NCI-H2081 (cell line): ENCODE measurements around the gene P2RY11.

Experiments used
- DNase-seq, 2 experiments: peaks; one replicate each; lab custom pipeline; 2025; lab: John Stamatoyannopoulos, UW

The P2RY11 gene, protein sequence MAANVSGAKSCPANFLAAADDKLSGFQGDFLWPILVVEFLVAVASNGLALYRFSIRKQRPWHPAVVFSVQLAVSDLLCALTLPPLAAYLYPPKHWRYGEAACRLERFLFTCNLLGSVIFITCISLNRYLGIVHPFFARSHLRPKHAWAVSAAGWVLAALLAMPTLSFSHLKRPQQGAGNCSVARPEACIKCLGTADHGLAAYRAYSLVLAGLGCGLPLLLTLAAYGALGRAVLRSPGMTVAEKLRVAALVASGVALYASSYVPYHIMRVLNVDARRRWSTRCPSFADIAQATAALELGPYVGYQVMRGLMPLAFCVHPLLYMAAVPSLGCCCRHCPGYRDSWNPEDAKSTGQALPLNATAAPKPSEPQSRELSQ

DNA sequence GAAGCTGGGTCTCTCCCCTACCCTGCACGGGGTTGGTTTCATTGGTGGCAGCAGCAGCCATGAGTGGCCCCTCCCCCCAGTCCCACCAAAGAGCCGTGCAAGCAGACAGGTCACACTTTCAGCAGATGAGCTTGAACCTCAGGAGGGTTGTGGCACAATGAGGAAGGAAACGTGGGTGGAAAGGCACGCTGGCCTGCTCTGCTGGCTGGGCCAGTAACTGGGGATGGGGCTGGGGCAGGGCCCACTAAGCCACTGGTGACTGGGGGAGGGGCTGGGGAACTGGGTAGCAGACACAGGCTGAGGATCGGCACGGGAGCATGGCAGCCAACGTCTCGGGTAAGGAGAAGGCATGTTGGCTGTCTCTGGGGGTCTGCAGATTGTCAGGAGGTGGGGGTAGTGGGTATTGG, at the start of gene P2RY11:
P2RY11 (plus strand) TSS at position 289 of the 407 bp plus-strand sequence; CDS start at position 318, 29 bp downstream.
- no peak for DNase-seq

DNA sequence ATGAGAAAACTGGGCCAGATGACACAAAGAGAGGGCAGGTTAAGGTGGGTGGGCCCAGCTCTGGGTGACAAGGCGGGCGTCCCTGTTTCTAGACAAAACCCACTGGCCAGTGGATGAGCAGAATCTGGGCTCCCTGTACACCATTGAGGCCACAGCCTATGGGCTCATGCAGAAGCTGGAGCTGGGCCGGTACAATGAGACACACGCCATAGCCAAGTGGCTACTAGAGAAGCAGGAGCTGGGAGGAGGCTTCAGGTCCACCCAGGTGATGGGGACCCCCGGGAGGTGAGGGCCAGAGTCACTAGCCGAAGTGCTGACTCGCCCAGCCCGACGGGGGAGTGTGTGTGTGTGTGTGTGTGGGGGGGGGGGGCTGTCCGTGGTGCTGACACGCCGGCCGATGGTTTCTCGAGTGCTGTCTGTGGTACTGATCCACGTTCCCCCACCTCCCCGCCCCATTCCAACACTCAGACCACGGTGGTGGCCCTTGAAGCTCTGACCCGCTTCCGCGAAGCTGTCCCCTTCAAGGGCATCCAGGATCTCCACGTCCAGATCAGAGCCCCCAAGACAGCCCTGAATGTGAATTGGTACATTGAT, 49.7 kb upstream of the P2RY11 start:
- no peak for DNase-seq

DNA sequence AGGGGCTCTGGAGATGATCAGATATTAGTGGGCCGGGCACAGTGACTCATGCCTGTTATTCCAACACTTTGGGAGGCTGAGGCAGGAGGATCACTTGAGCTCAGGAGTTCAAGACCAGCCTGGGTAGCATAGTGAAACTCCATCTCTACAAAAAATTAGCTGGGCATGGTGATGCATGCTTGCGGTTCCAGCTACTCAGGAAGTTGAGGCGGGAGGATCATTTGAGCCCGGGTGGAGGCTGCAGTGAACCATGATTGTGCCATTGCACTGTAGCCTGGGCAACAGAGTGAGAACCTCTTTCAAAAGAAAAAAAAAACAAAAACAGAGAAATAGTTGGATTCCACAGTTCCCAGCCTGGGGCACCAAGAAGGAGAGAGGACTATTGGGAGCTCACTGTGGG, 43.3 kb upstream of the P2RY11 start:
- DNase-seq, result no peak

DNA sequence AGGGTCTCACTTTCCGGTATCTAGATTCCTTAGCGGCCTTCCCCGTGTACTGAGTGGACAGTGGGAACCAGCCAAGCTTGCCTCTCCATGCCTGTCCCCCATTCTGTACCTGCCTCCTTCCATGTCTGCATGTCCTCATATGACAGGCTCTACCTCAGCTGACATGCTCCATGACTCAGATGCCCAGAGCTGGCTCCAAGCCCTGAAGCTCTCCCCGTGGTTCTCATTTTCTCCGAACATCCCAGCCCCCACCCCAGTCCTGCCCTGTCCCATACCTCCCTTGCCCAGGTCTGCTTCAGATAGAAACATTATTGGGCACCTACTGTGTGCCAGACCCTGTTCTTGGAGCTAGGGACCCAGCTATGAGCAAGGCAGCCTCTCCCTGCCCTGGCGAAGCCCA, 42.4 kb upstream of the P2RY11 start:
- DNase-seq, result no peak

DNA sequence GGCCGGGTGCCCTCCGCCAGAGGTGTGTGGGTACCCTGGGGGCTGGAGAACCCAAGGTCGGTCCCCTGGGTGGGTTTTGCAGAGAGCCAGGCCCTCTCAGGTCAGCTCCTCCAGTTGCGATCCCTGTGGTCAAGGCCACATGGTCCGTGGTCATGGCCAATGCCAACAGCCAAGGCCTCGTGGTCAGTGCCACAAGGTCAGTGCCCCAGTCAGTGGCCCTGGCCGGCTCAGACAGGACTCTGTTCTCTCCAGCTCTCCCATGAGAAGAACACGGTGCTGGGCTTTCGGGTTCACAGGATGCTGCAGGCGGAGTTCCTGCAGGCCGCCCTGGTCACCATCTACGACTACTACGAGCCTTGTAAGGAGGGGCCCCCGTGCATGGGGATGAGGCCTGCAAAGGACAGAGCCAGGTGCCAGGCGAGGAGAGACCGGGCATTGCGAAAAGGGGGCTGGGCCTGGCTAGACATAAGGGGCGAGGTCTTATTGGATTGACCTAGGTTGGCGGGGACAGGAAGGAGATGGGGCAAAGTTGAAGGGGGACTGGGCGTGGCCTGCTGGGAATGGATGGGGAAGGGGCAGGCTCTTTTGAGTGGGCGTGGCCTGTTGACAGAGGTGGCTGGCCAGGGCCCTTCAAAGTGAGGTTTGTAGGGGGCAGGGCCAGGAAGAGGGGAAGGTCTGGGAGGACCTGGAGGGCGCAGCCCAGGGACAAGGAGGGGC, 40.6 kb upstream of the P2RY11 start:
- no peak for DNase-seq

DNA sequence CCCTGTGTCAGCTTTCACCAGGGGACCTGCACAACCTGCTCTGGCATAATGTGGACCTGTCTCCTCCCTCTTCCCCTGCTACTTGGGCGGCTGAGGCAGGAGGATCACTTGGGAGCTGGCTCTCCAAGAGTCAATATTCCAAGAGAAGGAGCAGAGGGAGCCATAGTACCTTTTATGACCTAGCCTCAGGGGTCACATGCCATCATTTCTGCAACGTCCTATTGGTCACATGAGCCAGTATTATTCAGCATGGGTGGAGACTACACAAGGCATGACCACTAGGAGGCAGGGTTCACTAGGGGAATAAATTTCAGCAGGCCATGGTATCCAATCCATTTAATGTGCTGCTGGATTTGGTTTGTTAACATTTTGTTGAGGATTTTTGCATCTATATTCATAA, 37.3 kb upstream of the P2RY11 start:
- DNase-seq, result peak; percentile 65 to 73

DNA sequence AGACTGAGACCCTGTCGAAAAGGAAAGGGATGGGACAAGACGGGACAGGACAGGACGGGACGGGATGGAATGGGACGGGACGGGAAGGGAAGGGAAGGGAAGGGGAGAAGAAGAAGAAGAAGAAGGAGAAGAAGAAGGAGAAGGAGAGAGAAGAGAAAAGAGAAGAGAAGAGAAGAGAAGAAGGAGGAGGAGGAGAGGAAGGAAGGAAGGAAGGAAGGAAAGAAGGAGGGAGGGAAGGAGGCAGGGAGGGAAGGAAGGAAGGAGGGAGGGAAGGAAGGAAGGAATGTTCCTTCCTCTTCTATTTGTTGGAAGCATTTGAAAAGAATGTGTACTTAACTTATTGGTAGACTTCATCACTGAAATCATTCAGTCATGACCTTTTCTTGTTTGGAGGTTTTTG, 35.0 kb upstream of the P2RY11 start:
- no peak for DNase-seq

DNA sequence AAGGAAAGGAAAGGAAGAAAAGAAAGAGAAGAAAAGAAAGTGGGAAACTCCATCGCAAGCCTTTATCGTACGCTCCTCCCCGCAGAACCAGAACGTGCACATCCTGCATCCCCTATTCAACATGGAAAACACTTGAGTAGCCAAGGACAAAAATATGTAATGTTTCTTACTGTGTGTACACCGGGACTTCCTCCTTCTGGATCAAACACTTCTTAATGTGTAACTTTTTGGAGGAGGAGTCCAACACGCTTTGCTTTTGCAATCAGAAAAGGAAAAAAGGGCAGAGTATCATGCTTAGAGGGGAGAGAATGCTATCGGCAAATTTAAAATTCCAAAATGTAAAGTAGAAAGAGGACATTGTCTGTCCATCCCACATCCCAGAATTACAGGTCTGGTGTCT, 33.2 kb upstream of the P2RY11 start:
- DNase-seq, result no peak

DNA sequence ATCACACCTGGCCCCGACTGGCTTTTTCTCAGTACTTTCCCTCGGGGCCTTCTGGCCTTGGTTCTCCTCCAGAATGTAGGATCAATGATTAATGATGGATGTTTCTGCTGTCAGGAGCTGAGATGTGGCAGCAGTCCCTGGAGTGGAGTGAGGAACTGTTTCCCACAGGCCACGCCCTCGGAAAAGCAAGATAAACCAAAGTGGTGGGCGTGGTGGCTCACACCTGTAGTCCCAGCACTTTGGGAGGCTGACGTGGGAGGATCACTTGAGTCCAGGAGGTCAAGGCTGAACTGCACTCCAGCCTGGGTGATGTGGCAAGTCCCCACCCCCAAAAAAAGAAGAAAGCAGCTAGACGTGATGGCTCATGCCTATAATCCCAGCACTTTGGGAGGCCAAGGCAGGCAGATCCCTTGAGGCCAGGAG, 32.5 kb upstream of the P2RY11 start:
- DNase-seq, result no peak

DNA sequence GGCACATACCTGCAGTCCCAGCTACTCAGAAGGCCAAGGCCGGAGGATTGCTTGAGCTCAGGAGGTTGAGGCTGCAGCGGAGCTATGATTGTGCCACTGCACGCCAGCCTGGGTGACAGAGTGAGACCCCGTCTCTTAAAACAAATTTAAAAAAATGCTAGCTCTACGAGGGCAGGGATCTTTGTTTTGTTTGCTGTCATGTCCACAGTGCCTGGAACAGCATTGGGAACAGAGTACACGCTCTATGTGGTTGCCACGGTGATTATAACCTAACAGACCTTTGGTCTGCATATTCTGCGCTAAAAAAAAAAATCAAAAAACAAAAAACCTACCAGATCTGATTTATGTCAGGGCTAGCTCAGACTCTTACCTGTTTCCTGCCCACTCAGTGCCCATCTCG, 27.6 kb upstream of the P2RY11 start:
- no peak for DNase-seq

DNA sequence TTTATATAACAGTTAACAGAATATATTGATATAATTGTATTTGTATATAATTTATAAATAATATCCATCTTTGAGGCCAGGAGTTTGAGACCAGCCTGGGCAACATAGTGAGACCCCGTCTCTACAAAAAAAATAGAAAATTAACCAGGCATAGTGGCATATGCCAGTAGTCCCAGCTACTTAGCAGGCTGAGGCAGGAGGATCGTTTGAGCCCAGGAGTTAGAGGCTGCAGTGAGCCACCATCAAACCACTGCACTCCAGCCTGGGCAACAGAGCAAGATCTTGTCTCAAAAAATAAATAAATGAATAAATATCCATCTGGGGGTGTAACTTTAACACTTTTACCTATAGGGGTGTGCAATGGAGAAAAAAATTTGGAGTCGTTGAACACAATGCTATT, 26.7 kb upstream of the P2RY11 start:
- DNase-seq, result no peak

DNA sequence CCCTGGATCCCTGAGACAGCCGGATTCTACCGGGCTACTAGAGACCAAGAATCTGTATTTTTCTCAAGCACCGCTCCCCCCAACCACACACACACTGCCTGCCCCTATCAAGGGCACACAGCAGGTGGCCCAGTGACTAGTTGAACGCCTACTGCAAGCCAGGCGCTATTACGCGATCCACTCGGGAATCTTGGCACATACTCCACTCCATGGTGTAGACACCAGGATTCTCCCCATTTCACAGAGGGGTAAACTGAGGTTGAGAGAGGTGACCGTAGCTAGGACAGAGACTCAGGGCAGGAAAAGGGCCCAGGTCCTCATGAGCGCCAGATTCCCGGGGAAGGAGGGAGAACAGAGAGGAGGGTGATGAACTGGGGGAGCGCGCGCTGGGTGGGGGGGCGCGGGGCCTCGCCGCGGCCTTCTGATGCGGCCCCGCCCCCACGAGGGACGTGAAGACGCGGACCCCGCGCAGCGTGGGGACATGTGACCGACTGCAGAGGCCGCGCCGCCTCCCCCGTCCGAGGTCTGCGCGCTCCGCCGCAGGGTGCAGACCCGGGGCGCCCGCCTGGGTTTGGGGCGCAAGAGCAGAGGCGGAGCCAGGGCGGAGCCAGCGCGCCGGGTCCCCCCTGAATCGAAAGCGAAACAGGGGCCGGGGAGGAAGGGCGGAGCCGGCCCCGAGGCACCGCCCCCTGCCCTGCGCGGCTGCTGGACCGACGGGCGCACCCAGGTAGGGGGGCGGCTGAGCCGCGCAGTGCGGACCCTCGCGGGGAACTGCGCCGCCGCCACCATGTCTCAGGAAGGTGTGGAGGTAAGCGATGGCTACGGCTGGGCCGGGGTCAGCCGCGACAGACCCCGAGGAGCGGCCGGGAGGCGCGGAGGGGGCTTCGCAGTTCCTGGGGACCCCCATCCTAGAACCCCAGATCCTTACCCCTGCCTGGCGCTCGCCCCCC, 25.6 kb upstream of the P2RY11 start, which contains the start of gene SHFL:
SHFL (plus strand) TSS at position 677 of the 950 bp plus-strand sequence; CDS start at position 788, 111 bp downstream.
- DNase-seq, result peak; percentile 6 to 24

DNA sequence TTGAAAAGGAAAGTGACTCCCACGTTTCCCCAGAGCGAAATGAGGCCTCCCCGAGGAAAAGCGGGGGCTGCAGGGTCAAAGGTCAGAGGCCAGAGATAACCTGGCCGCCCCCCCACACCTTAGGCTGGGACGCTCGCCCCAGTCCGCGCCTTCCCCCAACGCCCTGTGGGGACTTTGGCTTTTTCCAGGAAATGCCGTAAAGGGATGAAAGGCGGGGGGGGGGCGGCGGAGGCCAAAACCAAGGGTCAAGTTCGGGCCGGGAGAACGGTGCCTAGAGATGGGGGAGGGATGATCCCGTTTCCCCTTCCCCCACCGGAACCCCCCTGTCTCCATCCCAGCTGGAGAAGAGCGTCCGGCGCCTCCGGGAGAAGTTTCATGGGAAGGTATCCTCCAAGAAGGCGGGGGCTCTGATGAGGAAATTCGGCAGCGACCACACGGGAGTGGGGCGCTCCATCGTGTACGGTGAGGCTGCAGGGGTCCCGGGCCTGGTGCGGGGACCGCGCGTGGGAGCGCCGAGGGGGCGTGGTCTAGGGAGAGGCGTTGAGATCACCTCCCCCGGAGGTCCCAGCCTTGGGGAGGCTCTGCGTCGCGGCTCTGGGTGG, 24.8 kb upstream of the P2RY11 start:
- DNase-seq, result no peak

DNA sequence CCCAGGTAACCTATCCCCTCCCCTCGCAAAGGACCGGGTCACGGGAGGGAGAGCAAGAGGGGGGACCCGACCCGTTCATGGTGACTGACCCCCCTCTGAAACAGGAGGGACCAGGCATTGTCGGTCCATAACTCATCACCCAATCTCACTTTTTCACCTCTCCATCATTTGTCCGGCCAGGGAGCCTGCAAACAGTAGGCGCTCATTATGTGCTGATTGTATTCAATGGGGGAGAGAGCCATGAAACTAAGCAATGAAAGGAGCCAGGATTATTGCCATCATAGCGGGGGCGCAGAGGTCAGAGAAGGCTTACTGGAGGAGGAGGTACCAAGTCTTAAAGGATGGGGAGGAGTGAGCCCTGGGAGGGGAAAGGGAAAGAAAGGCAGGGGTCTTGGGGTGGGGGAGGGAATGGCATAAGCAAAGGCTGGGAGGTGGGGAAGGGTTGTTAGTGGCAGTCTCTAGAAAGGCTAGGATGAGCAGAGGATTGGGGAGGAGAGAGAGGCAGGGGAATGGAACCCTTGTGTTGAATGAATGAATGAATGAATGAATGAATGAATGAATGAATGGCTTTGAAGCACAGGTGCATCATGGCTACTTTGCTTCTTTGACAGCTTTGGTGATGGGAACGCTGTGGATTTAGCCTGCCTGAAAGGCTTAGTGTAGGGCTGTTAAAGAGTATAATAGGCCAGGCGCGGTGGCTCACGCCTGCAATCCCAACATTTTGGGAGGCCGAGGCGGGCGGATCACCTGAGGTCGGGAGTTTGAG, 24.0 kb upstream of the P2RY11 start:
- DNase-seq, result no peak

DNA sequence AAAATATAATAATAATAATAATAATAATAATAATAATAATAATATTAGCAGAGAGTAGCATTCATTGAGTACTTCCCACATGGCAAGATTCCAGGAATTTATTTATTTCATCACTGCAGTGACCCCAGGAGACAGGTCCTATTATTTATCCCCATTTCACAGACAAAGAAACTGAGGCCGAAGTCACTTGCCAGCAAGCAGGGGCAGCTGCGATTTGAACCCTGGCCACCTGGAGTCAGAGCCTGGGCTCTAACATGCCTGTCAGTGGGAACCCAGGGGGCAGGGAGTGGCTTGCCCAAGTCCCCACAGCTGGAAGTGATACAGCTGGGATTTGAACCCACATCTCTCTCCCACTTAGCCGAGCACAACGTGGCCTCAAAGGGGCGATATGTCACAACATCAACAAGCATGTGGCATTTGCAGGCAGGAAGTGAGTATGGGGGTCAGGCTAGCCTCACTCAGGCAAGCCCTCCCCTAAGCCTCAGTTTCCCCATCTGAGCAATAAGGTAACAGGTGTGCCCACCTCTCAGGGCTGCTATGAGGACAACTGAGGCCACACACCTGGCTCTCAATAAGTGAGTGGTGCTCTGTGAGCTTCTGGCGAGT, 22.4 kb upstream of the P2RY11 start:
- no peak for DNase-seq

DNA sequence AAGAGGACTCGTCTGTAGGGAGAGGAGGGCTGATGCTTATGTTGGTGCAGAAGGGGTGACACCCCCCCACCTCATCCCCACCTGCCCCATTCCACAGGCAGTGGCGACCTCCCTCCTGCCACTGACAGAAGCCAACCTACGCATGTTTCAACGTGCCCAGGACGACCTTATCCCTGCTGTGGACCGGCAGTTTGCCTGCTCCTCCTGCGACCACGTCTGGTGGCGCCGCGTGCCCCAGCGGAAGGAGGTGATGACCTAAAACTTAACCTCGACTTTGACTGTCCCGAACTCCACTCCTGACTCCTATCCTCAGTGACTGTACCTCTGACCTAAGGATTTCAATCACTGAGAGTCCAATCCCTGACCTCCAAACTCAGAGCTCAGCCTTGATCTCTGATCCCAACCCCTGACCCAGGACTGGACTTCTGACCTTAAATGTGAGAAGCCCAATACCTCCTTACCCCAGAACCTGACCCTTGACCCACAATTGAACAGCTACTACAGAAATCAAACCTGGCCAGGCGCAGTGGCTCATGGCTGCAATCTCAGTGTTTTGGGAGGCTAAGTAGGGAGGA, 21.6 kb upstream of the P2RY11 start:
- DNase-seq, result no peak

DNA sequence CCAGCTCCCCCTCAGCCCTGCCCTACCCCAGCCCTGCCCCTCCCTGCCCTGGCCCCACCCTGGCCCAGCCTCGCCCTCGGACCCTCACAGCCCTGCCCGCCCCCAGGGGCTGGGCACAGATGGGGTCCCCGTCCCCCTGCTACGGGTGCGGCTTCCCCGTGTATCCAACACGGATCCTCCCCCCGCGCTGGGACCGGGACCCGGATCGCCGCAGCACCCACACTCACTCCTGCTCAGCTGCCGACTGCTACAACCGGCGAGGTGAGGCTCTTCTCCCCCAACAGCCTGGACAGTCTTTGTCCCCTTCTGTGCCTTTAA, 20.2 kb upstream of the P2RY11 start:
- no peak for DNase-seq

DNA sequence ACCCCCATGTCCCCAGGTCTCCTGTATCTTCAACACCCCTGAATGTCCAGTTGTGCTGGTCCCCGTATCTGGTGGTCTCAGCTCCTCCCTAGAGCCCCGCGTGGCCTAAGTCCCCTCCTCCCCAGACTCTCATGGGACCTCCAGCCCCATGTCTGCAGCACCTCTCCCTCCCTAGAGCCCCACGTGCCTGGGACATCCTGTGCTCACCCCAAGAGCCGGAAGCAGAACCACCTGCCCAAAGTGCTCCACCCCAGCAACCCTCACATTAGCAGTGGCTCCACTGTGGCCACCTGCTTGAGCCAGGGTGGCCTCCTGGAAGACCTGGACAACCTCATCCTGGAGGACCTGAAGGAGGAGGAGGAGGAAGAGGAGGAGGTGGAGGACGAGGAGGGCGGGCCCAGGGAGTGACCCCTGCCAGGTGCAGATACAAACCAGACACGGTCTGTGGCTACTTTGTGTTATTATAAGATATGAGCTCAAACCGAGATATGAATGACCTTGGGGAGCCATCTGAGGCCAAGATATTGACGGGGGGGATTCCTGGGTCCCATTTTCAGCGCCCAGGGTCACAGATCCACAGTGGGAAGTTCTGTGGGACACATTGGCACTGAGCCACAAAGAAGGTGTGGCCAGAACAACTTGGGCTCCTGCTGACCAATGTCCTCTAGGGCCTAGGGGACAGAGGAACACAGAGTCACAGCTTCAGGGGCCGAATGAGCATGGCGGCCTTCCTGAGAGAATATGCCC, 19.4 kb upstream of the P2RY11 start:
- DNase-seq, result no peak

DNA sequence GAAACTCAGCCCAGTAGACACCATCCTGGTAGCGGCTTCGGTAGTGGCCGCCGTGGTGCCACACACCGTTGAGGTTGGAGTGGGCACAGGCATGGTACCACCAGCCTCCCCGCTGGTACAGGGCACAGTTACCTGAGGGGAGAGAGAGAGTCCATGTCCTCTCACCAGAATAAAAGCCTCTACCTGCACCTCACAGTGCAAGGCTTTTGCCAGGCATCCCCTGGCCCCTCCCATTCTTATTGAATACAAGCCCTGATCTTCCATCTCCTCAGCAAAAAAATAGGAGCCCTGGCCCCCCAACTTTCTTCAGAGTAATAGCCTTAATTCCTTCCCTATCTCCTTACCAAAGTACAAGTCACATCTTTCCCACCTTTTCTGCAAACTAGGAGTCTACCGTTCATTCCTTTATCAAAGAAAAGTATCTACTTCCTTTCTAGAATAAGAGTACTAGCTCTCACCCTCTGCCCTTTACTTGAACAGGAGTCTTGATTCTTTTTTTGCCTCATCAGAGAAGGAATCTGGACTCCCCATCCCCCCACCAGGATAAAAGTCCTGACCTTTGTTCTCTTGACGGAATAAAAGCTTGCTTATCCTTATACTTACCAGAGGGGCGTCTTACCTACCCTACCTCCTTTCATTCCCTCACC, 18.7 kb upstream of the P2RY11 start:
- no peak for DNase-seq
